ENCODE measurements around the gene LY86. TPM values are rescaled to one million over a fixed set of nuclear protein-coding genes. Genes with fewer than 3 reads are reported as not detected.

LY86 gene
- total RNA-seq, 1 experiment from 2014 or later, result not detected

DNA sequence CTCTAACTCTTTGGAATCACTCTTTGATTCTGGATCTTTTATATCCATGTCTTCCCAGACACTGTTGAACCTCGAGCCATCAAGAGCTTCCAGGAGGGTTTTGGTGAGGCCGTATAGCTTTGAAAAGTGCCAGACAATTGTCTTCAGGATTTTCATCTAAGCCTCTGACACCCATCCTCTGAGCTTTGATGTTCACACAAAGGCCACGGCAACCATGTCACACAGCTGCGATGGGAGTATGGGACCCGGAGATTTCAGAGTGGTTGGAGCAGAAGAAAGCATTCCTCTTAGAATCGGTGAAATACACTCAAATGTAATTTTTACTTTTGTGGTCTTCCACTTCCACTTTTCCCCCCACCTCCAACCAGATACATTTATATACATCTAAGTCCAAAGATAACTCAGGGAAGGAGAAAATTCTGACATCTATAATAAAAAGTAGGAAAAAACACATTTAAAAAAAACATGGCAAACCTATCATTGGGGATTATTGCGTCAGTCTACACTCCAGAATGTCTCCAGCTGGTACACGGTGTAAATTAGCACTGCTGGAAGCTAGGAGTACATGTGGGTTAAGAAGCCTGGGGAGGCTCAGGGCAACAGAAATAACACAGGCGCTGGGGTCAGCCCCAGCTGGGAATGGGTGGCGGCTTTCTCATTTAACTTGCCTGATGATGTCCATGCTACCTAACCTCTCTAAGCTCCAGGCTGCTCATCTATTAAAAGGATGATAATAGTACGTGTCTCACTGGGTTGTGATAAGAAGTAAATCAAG lies 92.7 kb downstream of the LY86 start:
- Histone ChIP-seq H3K27ac (ENCODE audit: insufficient read length, low read depth, low read length) (no peak overlapping the region), H3K4ac (ENCODE audit: low read depth, low read length) (no peak overlapping the region), H2BK15ac (ENCODE audit: low read depth, low read length) (no peak overlapping the region), H2AFZ (ENCODE audit: low read length) (no peak overlapping the region), H3K4me1 (ENCODE audit: insufficient read depth, low read length) (peaks cover 4% of the 10 kb centered on the region; the same call in 1 of the 2 replicates), H2BK120ac (ENCODE audit: low read depth, low read length, poor library complexity, severe bottlenecking) (no peak overlapping the region), H3K27me3 (ENCODE audit: insufficient read depth, low read length) (no peaks in the 10 kb centered on the region), H3K9ac (ENCODE audit: extremely low read depth, insufficient read length, low read length) (no peak overlapping the region), H2BK20ac (ENCODE audit: low read depth, low read length, poor library complexity, severe bottlenecking) (no peak overlapping the region), H4K91ac (ENCODE audit: insufficient read length, low read depth, low read length) (no peak overlapping the region), H3T11ph (ENCODE audit: low read length) (no peak overlapping the region), H3K4me2 (ENCODE audit: insufficient read depth, insufficient read length, low read length) (no peak overlapping the region), H3K23me2 (ENCODE audit: insufficient read length, low read depth, low read length, poor library complexity, severe bottlenecking) (no peaks in the 10 kb centered on the region), H3K79me2 (ENCODE audit: insufficient read depth, low read length) (no peaks in the 10 kb centered on the region), H4K20me1 (ENCODE audit: control insufficient read depth, insufficient read depth, insufficient read length) (no peaks in the 10 kb centered on the region), H3K56ac (ENCODE audit: insufficient read length, low read depth, low read length) (no peak overlapping the region), H4K8ac (replicated peaks; ENCODE audit: insufficient read length, low read depth, low read length) (no peak overlapping the region), H2BK12ac (ENCODE audit: insufficient read length, low read depth, low read length) (no peak overlapping the region), H3K9me3 (ENCODE audit: control insufficient read depth, low read depth, low read length) (no peaks in the 10 kb centered on the region), H3K18ac (ENCODE audit: insufficient read length, low read depth, low read length) (no peak overlapping the region), H2BK5ac (ENCODE audit: insufficient read length, low read length) (no peak overlapping the region), H3K79me1 (ENCODE audit: insufficient read depth, low read depth, low read length, poor library complexity, severe bottlenecking) (no peaks in the 10 kb centered on the region), H3K23ac (ENCODE audit: insufficient read length, low read depth, low read length) (no peak overlapping the region), H3K14ac (ENCODE audit: insufficient read depth, low read length) (no peak overlapping the region), H2AK5ac (ENCODE audit: insufficient read length, low read length) (no peak overlapping the region), H4K5ac (ENCODE audit: insufficient read length, low read depth, low read length) (no peak overlapping the region)
- no peak for TF ChIP-seq CTCF (conservative IDR thresholded peaks at IDR 0.05)
- Mint-ChIP-seq H3K4me1 (peaks cover 36 to 37% of the 10 kb centered on the region in 2 experiments), H3K9me3 (no peaks in the 10 kb centered on the region; a peak in 1 of 5 replicates), H3K36me3 (ENCODE audit: insufficient read depth in 1 of 3, low read depth in 3 of 3) (peaks cover 0 to 8% (median 0%) of the 10 kb centered on the region in 3 experiments; a peak in 2 of 7 replicates), H3K4me3 (no peak overlapping the region), H3K27ac (no peak overlapping the region), H3K27me3 (ENCODE audit: low read depth) (peaks cover 6% of the 10 kb centered on the region; the same call in 1 of the 2 replicates)
- WGBS (ENCODE audit: extremely low coverage, insufficient read length, low lambda C conversion rate), result no CpG with 5 or more reads among the region's 11 CpGs
- DNase-seq, result no peak

All from H9 (cell line).